B cell (primary cell): ENCODE results near the gene SIL1. TPM values are rescaled to one million over a fixed set of nuclear protein-coding genes. Genes with fewer than 3 reads are reported as not detected.

Source experiments
- ATAC-seq: fragments of 200-7000 bp; cut with Tn5 transposase; one replicate; pipeline ENCODE4 v1.10.0; 2021; ENCODE audit warnings: low read depth, mild to moderate bottlenecking, moderate number of reproducible peaks, moderate library complexity
- CTCF ChIA-PET: fragments of 350-600 bp; sonication (Branson Sonifier 250); formaldehyde crosslinking; loops from one replicate; lab custom pipeline; 2021; ENCODE audit warnings: antibody characterized with exemption, inconsistent platforms; lab: Charles Lee
- POLR2A ChIA-PET: fragments of 350-600 bp; sonication (Branson Sonifier 250); formaldehyde crosslinking; loops from one replicate; lab custom pipeline; 2021; ENCODE audit warnings: antibody characterized with exemption; lab: Charles Lee
- DNase-seq: peaks from one replicate; pipeline ENCODE4 v3.0.0; 2013
- H2AFZ ChIP-seq: 2 replicates; pipeline ENCODE4 v1.6.1; 2012; ENCODE audit warnings: mild to moderate bottlenecking, low read depth, low read length; ENCODE audit not compliant: insufficient read depth, poor library complexity, severe bottlenecking
- H3K27ac ChIP-seq, 2 donors: 1 replicate in 1 of 2; 2 replicates in 1 of 2; pipeline ENCODE4 v1.5.1; 2012 to 2013; ENCODE audit warnings: low read length in 2 of 2, mild to moderate bottlenecking in 2 of 2, moderate library complexity in 1 of 2
- H3K27me3 ChIP-seq, 4 experiments: fragments of 200-600 bp in 1 of 4; sonication (generic) in 1 of 4; replicated peaks in 1 of 4; 1 replicate in 2 of 4; 2 replicates in 2 of 4; pipeline versions ENCODE4 v1.6.1 to v1.7.0; 2013 to 2016; ENCODE audit warnings: low read length in 3 of 4, mild to moderate bottlenecking in 2 of 4, mixed read lengths in 1 of 4, moderate library complexity in 1 of 4; ENCODE audit not compliant: insufficient read depth in 4 of 4, control insufficient read depth in 3 of 4; ENCODE audit errors: control extremely low read depth in 1 of 4
- H3K36me3 ChIP-seq, 2 experiments: replicated peaks in 1 of 2; 1 replicate in 1 of 2; 2 replicates in 1 of 2; pipeline versions ENCODE4 v1.6.1 to v1.7.1; 2013; ENCODE audit warnings: low read length in 1 of 2; ENCODE audit not compliant: insufficient read depth in 2 of 2, control insufficient read depth in 1 of 2; ENCODE audit errors: control extremely low read depth in 1 of 2, extremely low read depth in 1 of 2
- H3K4me1 ChIP-seq, 2 donors: fragments of 200-600 bp in 1 of 2; sonication (generic) in 1 of 2; 1 replicate in 1 of 2; 2 replicates in 1 of 2; pipeline versions ENCODE4 v1.5.1 to v1.6.1; 2013 to 2017; ENCODE audit warnings: low read length in 2 of 2; ENCODE audit not compliant: control insufficient read depth in 2 of 2, insufficient read depth in 2 of 2
- H3K4me2 ChIP-seq: replicated peaks from 2 replicates; pipeline ENCODE3; 2012; ENCODE audit warnings: mild to moderate bottlenecking, low read depth, low read length; ENCODE audit not compliant: poor library complexity, severe bottlenecking
- H3K4me3 ChIP-seq, 5 experiments: fragments of 200-600 bp in 1 of 5; sonication (generic) in 1 of 5; 1 replicate in 3 of 5; 2 replicates in 2 of 5; pipeline versions ENCODE4 v1.5.1 to v1.7.0; 2011 to 2016; ENCODE audit warnings: low read length in 4 of 5, mild to moderate bottlenecking in 4 of 5, low read depth in 2 of 5, control low read depth in 1 of 5, moderate library complexity in 1 of 5; ENCODE audit not compliant: insufficient read depth in 1 of 5; ENCODE audit errors: control extremely low read depth in 1 of 5, extremely low read depth in 1 of 5
- H3K79me2 ChIP-seq: fragments of 200-600 bp; sonication (generic); one replicate; pipeline ENCODE4 v1.6.0; 2016; ENCODE audit warnings: low read length; ENCODE audit not compliant: control insufficient read depth, insufficient read depth
- H3K9ac ChIP-seq: fragments of 200-600 bp; sonication (generic); 2 replicates; pipeline ENCODE4 v1.6.1; 2017; ENCODE audit warnings: mild to moderate bottlenecking, low read length, moderate library complexity
- H3K9me3 ChIP-seq, 3 donors: one replicate each; pipeline versions ENCODE4 v1.6.1 to v1.7.1; 2013; ENCODE audit warnings: low read length in 2 of 3; ENCODE audit not compliant: control insufficient read depth in 2 of 3, insufficient read depth in 1 of 3; ENCODE audit errors: control extremely low read depth in 1 of 3
- H4K20me1 ChIP-seq: 2 replicates; pipeline ENCODE4 v1.6.0; 2012; ENCODE audit warnings: mild to moderate bottlenecking, low read length; ENCODE audit not compliant: insufficient read depth, control insufficient read depth, poor library complexity, severe bottlenecking
- H3K27ac Mint-ChIP-seq: one replicate; pipeline ENCODE4 v1.8.0; 2021; ENCODE audit warnings: mixed read lengths
- H3K27me3 Mint-ChIP-seq: one replicate; pipeline ENCODE4 v1.8.0; 2021; ENCODE audit warnings: mixed read lengths
- H3K4me1 Mint-ChIP-seq: one replicate; pipeline ENCODE4 v1.8.0; 2021; ENCODE audit warnings: mixed read lengths
- H3K4me3 Mint-ChIP-seq: one replicate; pipeline ENCODE4 v1.8.0; 2021; ENCODE audit warnings: mixed read lengths
- H3K9me3 Mint-ChIP-seq: one replicate; pipeline ENCODE4 v1.8.0; 2022; ENCODE audit warnings: mixed read lengths; ENCODE audit not compliant: insufficient read depth
- CTCF ChIP-seq: fragments of 200-600 bp; IDR thresholded peaks from one replicate; pipeline ENCODE4 v1.8.0; 2022; ENCODE audit warnings: antibody characterized with exemption, mild to moderate bottlenecking
- EZH2 ChIP-seq: IDR thresholded peaks from 2 replicates; pipeline ENCODE4 v1.6.1; 2012; ENCODE audit warnings: borderline replicate concordance, low read depth, mild to moderate bottlenecking, moderate library complexity, low read length; ENCODE audit not compliant: insufficient read depth, poor library complexity, severe bottlenecking
- whole genome bisulfite sequencing: methylation state at CpG from one replicate; pipeline ENCODE4 v1.1.5; 2013; ENCODE audit warnings: missing lambda C conversion rate; ENCODE audit not compliant: insufficient coverage; 5-methylcytosine and 5-hydroxymethylcytosine counted together
- intact Hi-C: fragments of 100-400 bp; cut with micrococcal nuclease; formaldehyde crosslinking; loops from one replicate; pipeline ENCODE4 v1.10.0; 2022
- polyA plus RNA-seq: library from polyadenylated mRNA; depleted of rRNA; stranded (reverse); fragments of >200 nt; gene quantifications from 2 replicates; pipeline ENCODE4 v1.2.3, GENCODE V29; 2012
- total RNA-seq, 2 donors: library from RNA; stranded (reverse); fragments of 120-200 nt in 1 of 2; gene quantifications; 1 replicate in 1 of 2; 2 replicates in 1 of 2; pipeline versions ENCODE4 v1.2.3 to v1.2.4, GENCODE V29; 2013 to 2022

The SIL1 gene
- total and polyA plus RNA-seq, 2 donors (not counting 1 experiment from before 2014, with no cell fraction given), result 16.9 to 19.8 TPM

- Mint-ChIP-seq H3K27ac (no peak overlapping the region), H3K27me3 (no peaks in the 10 kb centered on the region), H3K4me1 (peaks cover 3% of the 10 kb centered on the region), H3K4me3 (no peak overlapping the region), H3K9me3 (no peaks in the 10 kb centered on the region)
- no peak for DNase-seq
- ChIA-PET POLR2A (no interaction called here), CTCF (no interaction called here)
- no peaks in the 10 kb centered on the region for H3K9me3 ChIP-seq
- TF ChIP-seq CTCF, result no peak
- TF ChIP-seq EZH2, result no peak
- H3K9ac ChIP-seq, result no peak overlapping the region
- no peak overlapping the region for H2AFZ ChIP-seq
- H3K36me3 ChIP-seq, result no peaks in the 10 kb centered on the region
- peaks cover 10% of the 10 kb centered on the region for H3K79me2 ChIP-seq
- ATAC-seq, result no peak
- H4K20me1 ChIP-seq, result no peaks in the 10 kb centered on the region
- H3K27me3 ChIP-seq, result no peaks in the 10 kb centered on the region
- 100% methylated on average over 1 of the region's 1 CpG for WGBS
- no peak overlapping the region for H3K27ac ChIP-seq
- no peaks in the 10 kb centered on the region for H3K4me1 ChIP-seq
- H3K4me3 ChIP-seq, result no peak overlapping the region
- H3K4me2 ChIP-seq, result no peak overlapping the region
- intact Hi-C loops, result no loop called here
Measured at GRCh38 chr5:139156814-139157213, 41.4 kb downstream of the SIL1 start.

- DNase-seq, result no peak
- no peaks in the 10 kb centered on the region for H3K4me1 ChIP-seq
- ChIA-PET CTCF (no interaction called here), POLR2A (no interaction called here)
- Mint-ChIP-seq H3K27ac (no peak overlapping the region), H3K4me1 (peaks cover 3% of the 10 kb centered on the region), H3K27me3 (no peaks in the 10 kb centered on the region), H3K4me3 (no peak overlapping the region), H3K9me3 (no peaks in the 10 kb centered on the region)
- no peak overlapping the region for H3K4me2 ChIP-seq
- no CpG with 5 or more reads among the region's 5 CpGs for WGBS
- ATAC-seq, result no peak
- no peak overlapping the region for H3K27ac ChIP-seq
- no peak overlapping the region for H3K9ac ChIP-seq
- intact Hi-C loops, result no loop called here
- peaks cover 10% of the 10 kb centered on the region for H3K79me2 ChIP-seq
- H3K9me3 ChIP-seq, result no peaks in the 10 kb centered on the region
- no peak overlapping the region for H2AFZ ChIP-seq
- TF ChIP-seq CTCF (no peak), EZH2 (no peak)
- H4K20me1 ChIP-seq, result no peaks in the 10 kb centered on the region
- H3K4me3 ChIP-seq, result no peak overlapping the region
- H3K27me3 ChIP-seq, result no peaks in the 10 kb centered on the region
- no peaks in the 10 kb centered on the region for H3K36me3 ChIP-seq
Measured at GRCh38 chr5:139155333-139155732, 42.8 kb downstream of the SIL1 start.
